Stimulated activated CD8-positive, alpha-beta memory T cell treated with anti-CD3 and anti-CD28 coated beads, Interleukin-15, amount 100 ng/mL, for 48 hours (primary cell): ENCODE measurements around the gene MDFI.

Experiments
- DNase-seq, 2 donors: peaks; one replicate each; pipeline ENCODE4 v3.0.0-alpha.2; 2020; ENCODE audit warnings: low read depth in 2 of 2

The MDFI gene

GRCh38 chr6:41638002-41638934 is at the start of gene MDFI:
Gene MDFI (plus strand): TSS chr6:41638468. CDS start chr6:41638750, 282 bp downstream.
- DNase-seq = no peak

- DNase-seq = no peak
Observed at GRCh38 chr6:41589223-41589622, 49.0 kb upstream of the MDFI start.

GRCh38 chr6:41589636-41590622 is 48.3 kb upstream of the MDFI start:
- DNase-seq = no peak

GRCh38 chr6:41591122-41591521 is 47.1 kb upstream of the MDFI start:
- no peak for DNase-seq

- peak; percentile 46 to 52 for DNase-seq
Observed at GRCh38 chr6:41591859-41592502, 46.3 kb upstream of the MDFI start.

- DNase-seq = no peak
Observed at GRCh38 chr6:41593406-41593805, 44.9 kb upstream of the MDFI start.

- no peak for DNase-seq
Observed at GRCh38 chr6:41593839-41594238, 44.4 kb upstream of the MDFI start.

- DNase-seq = no peak
Observed at GRCh38 chr6:41594326-41594725, 43.9 kb upstream of the MDFI start.

GRCh38 chr6:41594766-41595165 is 43.5 kb upstream of the MDFI start:
- no peak for DNase-seq

- no peak for DNase-seq
Observed at GRCh38 chr6:41595166-41595565, 43.1 kb upstream of the MDFI start.

- no peak for DNase-seq
Observed at GRCh38 chr6:41596096-41596685, 42.1 kb upstream of the MDFI start.

GRCh38 chr6:41596807-41597206 is 41.5 kb upstream of the MDFI start:
- DNase-seq = no peak

- DNase-seq = no peak
Observed at GRCh38 chr6:41597246-41598000, 40.8 kb upstream of the MDFI start.

- DNase-seq = no peak
Observed at GRCh38 chr6:41598670-41599014, 39.6 kb upstream of the MDFI start.

- no peak for DNase-seq
Observed at GRCh38 chr6:41599015-41599851, 39.0 kb upstream of the MDFI start.

GRCh38 chr6:41599852-41600445 is 38.3 kb upstream of the MDFI start:
- DNase-seq = no peak

GRCh38 chr6:41600499-41601247 is 37.6 kb upstream of the MDFI start:
- no peak for DNase-seq

- DNase-seq = no peak
Observed at GRCh38 chr6:41601248-41601549, 37.1 kb upstream of the MDFI start.

- no peak for DNase-seq
Observed at GRCh38 chr6:41602422-41602743, 35.9 kb upstream of the MDFI start.
